IPS-NIHi11 (cell line): ENCODE measurements around the gene OR1L6.

Experiments used
- DNase-seq: peaks from one replicate; pipeline ENCODE4 v3.0.0; 2012; ENCODE audit warnings: mixed read lengths, low spot score

OR1L6 gene, protein sequence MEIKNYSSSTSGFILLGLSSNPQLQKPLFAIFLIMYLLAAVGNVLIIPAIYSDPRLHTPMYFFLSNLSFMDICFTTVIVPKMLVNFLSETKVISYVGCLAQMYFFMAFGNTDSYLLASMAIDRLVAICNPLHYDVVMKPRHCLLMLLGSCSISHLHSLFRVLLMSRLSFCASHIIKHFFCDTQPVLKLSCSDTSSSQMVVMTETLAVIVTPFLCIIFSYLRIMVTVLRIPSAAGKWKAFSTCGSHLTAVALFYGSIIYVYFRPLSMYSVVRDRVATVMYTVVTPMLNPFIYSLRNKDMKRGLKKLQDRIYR

GRCh38 chr9:122742003-122742402 lies at the start of gene OR1L6:
Gene OR1L6, plus strand, starts transcription at chr9:122742303. Its CDS starts 7,545 bp downstream, at chr9:122749848.
- DNase-seq, result no peak

DNA sequence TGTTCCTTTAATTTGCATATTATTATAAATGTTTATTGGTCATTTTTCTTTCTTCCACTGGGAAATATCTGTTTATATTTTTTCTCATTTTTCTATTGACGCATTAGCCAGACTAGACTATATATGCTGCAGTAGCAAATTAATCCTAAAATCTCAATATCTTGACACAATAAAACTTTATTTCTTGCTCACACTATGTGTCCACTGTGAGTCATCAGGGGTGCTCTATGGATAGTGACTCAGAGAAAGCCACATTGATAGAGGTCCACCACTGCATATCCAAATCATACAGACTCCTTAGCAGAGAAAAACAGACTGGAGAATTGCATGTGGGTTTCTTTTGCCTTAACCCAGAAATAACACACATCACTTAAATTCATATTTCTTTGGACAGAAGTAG lies 46.4 kb upstream of the OR1L6 start:
- no peak for DNase-seq

DNA sequence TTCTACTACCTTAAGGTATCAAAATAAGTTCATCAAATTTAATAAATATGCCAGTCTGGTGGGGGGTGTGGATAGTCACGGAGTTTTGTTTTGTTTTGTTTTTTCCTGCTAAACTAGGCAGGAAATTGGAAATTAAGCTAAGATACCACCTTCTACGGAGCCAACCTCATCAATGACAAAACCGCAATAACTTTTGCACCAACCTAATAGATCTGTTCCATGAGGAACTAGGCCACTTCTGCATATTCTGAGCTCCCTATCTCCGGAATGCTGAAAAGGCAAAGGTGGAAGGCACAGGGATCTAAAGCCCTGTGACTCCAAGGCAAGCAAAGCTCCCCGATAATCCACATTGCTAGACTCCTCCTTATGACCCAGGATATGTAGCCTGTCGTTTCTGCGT lies 24.1 kb upstream of the OR1L6 start:
- no peak for DNase-seq

DNA sequence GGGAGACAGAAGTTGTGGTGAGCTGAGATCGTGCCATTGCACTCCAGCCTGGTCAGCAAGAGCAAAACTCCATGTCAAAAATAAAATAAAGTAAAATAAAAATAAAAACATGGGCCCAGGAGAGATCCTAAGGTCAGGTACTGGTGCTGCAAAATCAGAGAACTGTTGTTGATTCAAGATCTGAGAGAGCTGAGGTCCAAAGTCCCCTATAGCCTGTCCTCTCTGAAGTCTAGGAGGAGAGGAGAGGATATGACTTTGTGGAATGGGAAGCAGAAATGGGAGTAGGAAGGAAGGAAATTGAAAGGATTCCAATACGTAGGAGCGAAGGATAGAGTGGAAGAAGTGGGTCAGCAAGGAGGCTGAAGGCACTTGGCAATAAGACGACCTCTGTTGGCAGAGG lies 22.9 kb upstream of the OR1L6 start:
- no peak for DNase-seq

DNA sequence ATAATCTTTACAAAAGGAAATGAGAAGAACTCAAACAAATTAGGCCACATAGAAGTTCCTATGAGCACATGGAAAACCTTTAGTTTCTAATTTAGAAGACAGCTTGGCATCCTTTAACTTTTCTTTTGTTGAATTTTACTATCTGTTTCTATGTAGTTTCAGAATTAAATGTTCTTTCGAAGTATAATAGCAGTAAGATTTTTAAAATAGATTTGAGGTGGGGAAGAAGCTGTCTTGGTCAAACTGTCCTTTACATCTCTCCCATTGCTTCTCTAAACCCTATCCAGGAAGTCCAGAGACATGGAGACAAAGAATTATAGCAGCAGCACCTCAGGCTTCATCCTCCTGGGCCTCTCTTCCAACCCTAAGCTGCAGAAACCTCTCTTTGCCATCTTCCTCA lies 18.4 kb upstream of the OR1L6 start, which contains the start of gene OR1L4:
OR1L4 (plus strand) TSS at position 301 of the 400 bp plus-strand sequence; CDS start at position 301, 0 bp downstream.
- DNase-seq, result no peak

GRCh38 chr9:122754825-122755224 lies 12.7 kb downstream of the OR1L6 start:
- no peak for DNase-seq

DNA sequence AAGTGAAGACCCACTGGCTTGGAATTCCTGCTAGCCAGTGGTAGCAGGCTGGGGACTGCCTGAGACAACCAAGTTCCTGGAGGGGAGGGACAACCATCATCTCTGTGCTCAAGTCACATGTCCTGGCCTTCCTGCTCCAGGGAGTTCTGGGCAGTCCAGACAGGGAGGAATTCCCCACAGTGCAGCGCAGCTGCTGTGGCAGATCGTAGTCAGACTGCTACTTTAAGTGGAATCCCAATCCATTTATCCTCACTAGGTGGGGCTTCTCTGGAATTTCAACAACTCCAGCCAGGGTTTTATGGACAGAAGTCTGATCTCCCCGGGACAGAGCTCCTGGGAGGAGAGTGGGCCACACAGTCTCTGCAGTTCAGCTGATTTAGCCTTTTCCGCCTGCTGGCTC lies 25.7 kb downstream of the OR1L6 start:
- no peak for DNase-seq

DNA sequence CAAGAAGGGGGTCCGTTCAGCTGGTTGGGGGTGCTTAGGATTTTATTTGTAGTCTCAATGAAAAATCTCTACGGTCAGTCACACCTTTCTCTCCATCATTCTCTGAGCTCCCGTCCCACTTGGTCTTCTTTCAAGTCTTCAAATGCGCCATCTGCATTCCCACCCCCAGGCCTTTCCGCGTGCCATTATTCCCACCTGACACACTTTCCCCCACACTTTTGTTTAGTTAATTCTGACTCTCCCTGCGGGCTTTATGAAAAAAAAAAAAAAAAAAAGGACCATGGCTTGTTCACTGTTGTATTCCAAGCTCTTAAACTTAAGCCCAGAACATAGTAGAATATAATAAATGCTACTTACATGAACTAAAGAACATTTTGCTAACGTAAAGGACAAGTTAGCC lies 34.9 kb downstream of the OR1L6 start:
- no peak for DNase-seq

- DNase-seq, result no peak
Observed at GRCh38 chr9:122777935-122778627, 36.0 kb downstream of the OR1L6 start.

GRCh38 chr9:122779181-122779580 lies 37.1 kb downstream of the OR1L6 start:
- no peak for DNase-seq

DNA sequence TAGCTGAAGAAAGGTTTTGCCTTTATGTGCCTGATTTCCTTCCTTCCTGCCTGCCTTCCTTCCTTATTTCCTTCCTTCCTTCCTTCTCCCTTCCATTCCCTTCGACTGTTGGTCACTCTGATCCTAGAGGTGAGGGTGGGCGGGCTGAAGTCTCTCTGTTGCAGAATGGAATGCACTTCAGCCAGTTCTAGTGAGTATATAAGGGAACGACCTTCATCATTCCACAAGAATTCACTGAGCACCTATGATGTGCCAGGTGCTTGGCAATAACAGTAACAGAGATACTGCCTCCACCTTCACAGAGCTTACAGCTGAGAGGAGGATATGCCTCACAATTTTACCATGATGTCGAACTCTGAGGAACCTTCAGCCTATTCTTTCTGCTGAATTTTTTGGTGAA lies 37.9 kb downstream of the OR1L6 start:
- no peak for DNase-seq

- no peak for DNase-seq
Observed at GRCh38 chr9:122781671-122782070, 39.6 kb downstream of the OR1L6 start.

DNA sequence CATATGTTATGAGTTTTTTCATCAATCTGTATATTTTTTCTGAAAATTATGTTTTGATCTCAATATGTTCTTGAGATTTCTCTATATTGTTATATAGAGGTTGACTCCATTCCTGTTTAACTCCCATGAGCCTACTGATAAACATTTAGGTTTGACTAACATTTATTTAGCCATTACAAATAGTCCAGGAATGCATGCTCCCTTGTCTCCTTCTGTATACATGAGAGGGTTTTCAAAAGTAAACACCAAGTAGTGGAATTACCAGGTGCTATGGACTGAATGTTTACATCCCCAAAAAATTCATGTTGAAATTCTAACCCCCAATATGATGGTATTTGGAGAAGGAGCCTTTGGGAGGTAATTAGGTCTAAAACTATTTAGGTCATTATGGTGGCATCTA lies 43.2 kb downstream of the OR1L6 start:
- no peak for DNase-seq

GRCh38 chr9:122786338-122786737 lies 44.2 kb downstream of the OR1L6 start:
- DNase-seq, result no peak

- no peak for DNase-seq
Observed at GRCh38 chr9:122788831-122789230, 46.7 kb downstream of the OR1L6 start, which contains the start of gene OR5C1. Gene OR5C1, plus strand, starts transcription at chr9:122788933. Its CDS starts 0 bp downstream, at chr9:122788933.

GRCh38 chr9:122789256-122790046 lies 47.3 kb downstream of the OR1L6 start:
- no peak for DNase-seq

GRCh38 chr9:122791872-122792669 lies 50.0 kb downstream of the OR1L6 start:
- no peak for DNase-seq

- no peak for DNase-seq
Observed at GRCh38 chr9:122797316-122798063, 55.4 kb downstream of the OR1L6 start.
